ENCODE measurements around the gene PLCL2.

Gene PLCL2

DNA sequence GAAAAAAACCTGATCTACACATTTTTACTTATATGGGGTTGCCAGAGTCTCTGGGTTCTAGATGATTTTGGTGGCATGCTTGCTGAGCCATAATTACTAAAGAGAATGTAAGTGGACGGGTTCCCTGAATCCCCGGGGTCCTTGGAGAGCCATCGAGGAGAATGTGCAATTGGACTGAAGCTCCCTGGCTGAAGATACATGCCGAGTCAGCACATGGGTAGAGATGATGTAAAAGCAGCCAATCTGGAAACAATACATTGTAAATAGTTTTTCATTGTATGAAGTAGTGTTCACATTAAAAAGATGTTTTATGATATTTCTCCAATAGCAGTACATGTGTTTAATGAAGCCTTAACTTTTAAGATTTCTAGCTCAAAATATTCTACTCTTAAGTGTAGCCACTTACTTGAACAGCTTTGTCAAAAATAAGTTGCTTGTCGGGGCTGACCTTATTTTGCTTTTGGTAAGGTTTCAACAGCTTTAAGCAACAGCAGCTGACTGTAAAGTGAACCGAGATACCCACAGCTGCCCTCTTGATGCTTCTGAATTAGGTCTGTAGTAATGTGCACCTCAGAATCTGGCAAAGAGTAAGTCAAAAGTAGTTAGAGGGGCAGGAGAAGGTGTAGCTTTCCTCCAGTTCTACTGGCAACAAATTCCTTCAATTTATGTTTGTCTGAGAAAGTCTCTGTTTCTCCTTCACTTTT, 205.7 kb downstream of the PLCL2 start:
- Histone ChIP-seq H3K4me2 (ENCODE audit: low read depth, low read length, poor library complexity, severe bottlenecking) (no peak overlapping the region), H3K27me3 (ENCODE audit: low read length) (no peaks in the 10 kb centered on the region), H4K20me1 (ENCODE audit: low read depth, low read length) (no peaks in the 10 kb centered on the region), H3K4me3 (ENCODE audit: insufficient read depth, low read length, poor library complexity, severe bottlenecking) (no peak overlapping the region), H3K9me3 (ENCODE audit: insufficient read depth, low read length) (no peaks in the 10 kb centered on the region), H2AFZ (ENCODE audit: low read depth, low read length, severe bottlenecking) (no peak overlapping the region), H3F3A (ENCODE audit: insufficient read depth) (no peaks in the 10 kb centered on the region), H3K79me2 (ENCODE audit: insufficient read depth, low read length) (no peaks in the 10 kb centered on the region), H3K27ac (ENCODE audit: low read depth, low read length) (no peak overlapping the region), H3K9ac (ENCODE audit: low read length) (no peak overlapping the region), H3K9me2 (replicated peaks; ENCODE audit: insufficient read depth, low read length) (no peaks in the 10 kb centered on the region), H3K36me3 (ENCODE audit: low read length) (no peaks in the 10 kb centered on the region)
- TF ChIP-seq, protein P1, sequence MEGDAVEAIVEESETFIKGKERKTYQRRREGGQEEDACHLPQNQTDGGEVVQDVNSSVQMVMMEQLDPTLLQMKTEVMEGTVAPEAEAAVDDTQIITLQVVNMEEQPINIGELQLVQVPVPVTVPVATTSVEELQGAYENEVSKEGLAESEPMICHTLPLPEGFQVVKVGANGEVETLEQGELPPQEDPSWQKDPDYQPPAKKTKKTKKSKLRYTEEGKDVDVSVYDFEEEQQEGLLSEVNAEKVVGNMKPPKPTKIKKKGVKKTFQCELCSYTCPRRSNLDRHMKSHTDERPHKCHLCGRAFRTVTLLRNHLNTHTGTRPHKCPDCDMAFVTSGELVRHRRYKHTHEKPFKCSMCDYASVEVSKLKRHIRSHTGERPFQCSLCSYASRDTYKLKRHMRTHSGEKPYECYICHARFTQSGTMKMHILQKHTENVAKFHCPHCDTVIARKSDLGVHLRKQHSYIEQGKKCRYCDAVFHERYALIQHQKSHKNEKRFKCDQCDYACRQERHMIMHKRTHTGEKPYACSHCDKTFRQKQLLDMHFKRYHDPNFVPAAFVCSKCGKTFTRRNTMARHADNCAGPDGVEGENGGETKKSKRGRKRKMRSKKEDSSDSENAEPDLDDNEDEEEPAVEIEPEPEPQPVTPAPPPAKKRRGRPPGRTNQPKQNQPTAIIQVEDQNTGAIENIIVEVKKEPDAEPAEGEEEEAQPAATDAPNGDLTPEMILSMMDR (IDR thresholded peaks at IDR 0.05; ENCODE audit: insufficient read depth, low read length, poor library complexity, severe bottlenecking) = no peak
- TF ChIP-seq EZH2phosphoT487 (conservative IDR thresholded peaks at IDR 0.05; ENCODE audit: low read length) = no peak

DNA sequence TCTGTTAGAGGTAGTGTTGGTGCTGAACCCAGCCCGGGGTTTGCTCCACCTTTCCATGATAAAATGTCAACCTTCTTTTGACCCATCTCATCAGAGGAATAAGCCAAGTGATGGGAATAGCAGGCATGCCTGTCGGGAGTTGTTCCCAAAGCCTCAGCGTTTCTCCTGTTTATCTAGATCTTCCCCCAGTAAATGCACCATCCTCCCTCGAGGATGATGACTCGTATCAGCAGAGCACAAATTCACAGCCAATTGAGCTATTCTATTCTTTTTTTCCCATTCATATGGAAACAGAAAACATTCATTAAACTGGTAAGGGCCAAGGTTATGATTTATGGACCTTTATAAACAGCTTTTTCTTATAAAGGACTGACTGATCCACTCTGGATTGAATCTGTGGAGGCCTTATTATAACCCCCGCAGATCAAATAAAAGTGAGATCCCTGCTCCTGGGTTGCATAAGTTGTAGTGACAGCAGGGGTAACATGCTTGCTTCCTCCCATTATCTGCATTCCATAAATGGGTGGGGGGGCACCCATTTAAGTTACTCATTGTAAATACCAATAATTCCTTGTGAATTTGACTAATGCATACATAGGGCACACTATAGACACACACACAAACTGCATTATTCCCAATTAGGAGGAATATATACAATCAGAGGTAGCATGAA, 207.3 kb downstream of the PLCL2 start:
- Histone ChIP-seq H3K27me3 (ENCODE audit: low read length) (no peaks in the 10 kb centered on the region), H4K20me1 (ENCODE audit: low read depth, low read length) (no peaks in the 10 kb centered on the region), H3F3A (ENCODE audit: insufficient read depth) (no peaks in the 10 kb centered on the region), H3K4me2 (ENCODE audit: low read depth, low read length, poor library complexity, severe bottlenecking) (no peak overlapping the region), H3K36me3 (ENCODE audit: low read length) (no peaks in the 10 kb centered on the region), H3K27ac (ENCODE audit: low read depth, low read length) (no peak overlapping the region), H3K9ac (ENCODE audit: low read length) (no peak overlapping the region), H3K4me3 (ENCODE audit: insufficient read depth, low read length, poor library complexity, severe bottlenecking) (no peak overlapping the region), H2AFZ (ENCODE audit: low read depth, low read length, severe bottlenecking) (no peak overlapping the region), H3K9me3 (ENCODE audit: insufficient read depth, low read length) (no peaks in the 10 kb centered on the region), H3K79me2 (ENCODE audit: insufficient read depth, low read length) (no peaks in the 10 kb centered on the region), H3K9me2 (replicated peaks; ENCODE audit: insufficient read depth, low read length) (no peaks in the 10 kb centered on the region)
- TF ChIP-seq EZH2phosphoT487 (conservative IDR thresholded peaks at IDR 0.05; ENCODE audit: low read length) = no peak
- TF ChIP-seq, protein P1 (IDR thresholded peaks at IDR 0.05; ENCODE audit: insufficient read depth, low read length, poor library complexity, severe bottlenecking) = no peak

DNA sequence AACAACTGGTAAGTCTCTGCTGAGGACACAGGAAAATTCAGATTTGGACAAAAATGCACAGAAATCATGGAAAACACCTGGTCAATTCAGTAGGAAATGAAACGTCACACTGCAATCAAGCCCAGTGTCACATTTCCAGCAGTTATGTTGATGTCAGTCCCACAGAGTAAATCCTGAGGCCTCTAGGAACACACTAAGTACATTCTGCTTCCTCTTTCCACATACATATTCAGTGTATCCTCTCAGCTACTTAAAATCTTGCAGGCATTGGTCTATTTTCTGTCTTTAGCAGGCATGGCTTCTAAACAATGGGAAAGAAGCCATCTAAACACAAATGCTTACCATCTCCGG, 207.8 kb downstream of the PLCL2 start:
- Histone ChIP-seq H2AFZ (ENCODE audit: low read depth, low read length, severe bottlenecking) (no peak overlapping the region), H3K9me3 (ENCODE audit: insufficient read depth, low read length) (no peaks in the 10 kb centered on the region), H3K9me2 (replicated peaks; ENCODE audit: insufficient read depth, low read length) (no peaks in the 10 kb centered on the region), H3K9ac (ENCODE audit: low read length) (no peak overlapping the region), H3K27me3 (ENCODE audit: low read length) (no peaks in the 10 kb centered on the region), H3K4me2 (ENCODE audit: low read depth, low read length, poor library complexity, severe bottlenecking) (no peak overlapping the region), H3K4me3 (ENCODE audit: insufficient read depth, low read length, poor library complexity, severe bottlenecking) (no peak overlapping the region), H3F3A (ENCODE audit: insufficient read depth) (no peaks in the 10 kb centered on the region), H3K36me3 (ENCODE audit: low read length) (no peaks in the 10 kb centered on the region), H4K20me1 (ENCODE audit: low read depth, low read length) (no peaks in the 10 kb centered on the region), H3K79me2 (ENCODE audit: insufficient read depth, low read length) (no peaks in the 10 kb centered on the region), H3K27ac (ENCODE audit: low read depth, low read length) (no peak overlapping the region)
- TF ChIP-seq, protein P1 (IDR thresholded peaks at IDR 0.05; ENCODE audit: insufficient read depth, low read length, poor library complexity, severe bottlenecking) = no peak
- no peak for TF ChIP-seq EZH2phosphoT487 (conservative IDR thresholded peaks at IDR 0.05; ENCODE audit: low read length)

Measured in SU-DHL-6 (cell line).